ENCODE data around the gene IGF2BP3. TPM values are rescaled to one million over a fixed set of nuclear protein-coding genes. Genes with fewer than 3 reads are reported as not detected.

The IGF2BP3 gene
- total and polyA plus RNA-seq, 2 donors (not counting 3 experiments of a cell fraction or from before 2014, with no cell fraction given) = 41.2 to 111 TPM

DNA sequence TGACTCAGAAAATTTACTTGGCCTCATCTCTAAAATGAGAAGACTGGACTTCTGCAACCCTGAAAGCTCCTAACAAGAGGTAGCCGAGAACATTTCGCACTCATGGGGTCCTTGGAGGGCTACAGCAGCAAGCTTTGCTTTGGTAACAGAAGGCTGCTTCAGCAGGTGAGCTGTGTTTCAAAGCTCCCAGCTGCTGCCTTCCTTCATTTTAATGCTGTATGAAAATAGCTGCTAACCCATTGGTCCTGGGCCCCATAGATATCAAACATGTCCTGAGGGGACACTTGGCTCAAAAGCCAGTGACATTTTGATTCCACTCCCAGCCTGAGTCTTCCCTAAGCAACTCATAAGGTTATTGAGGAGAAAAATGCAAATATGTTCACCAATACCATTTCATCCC is 185.4 kb downstream of the IGF2BP3 start:
- TF ChIP-seq MYC (IDR thresholded peaks at IDR 0.05; ENCODE audit: low read depth, low read length) (no peak), POLR2A (IDR thresholded peaks at IDR 0.05; ENCODE audit: low read depth, low read length) (no peak), FOS (IDR thresholded peaks at IDR 0.05; ENCODE audit: borderline replicate concordance, insufficient read depth, low read length) (no peak), POLR2AphosphoS5 (IDR thresholded peaks at IDR 0.05; ENCODE audit: insufficient read depth, low read depth, low read length) (no peak)
- TF ChIP-seq, protein P1, sequence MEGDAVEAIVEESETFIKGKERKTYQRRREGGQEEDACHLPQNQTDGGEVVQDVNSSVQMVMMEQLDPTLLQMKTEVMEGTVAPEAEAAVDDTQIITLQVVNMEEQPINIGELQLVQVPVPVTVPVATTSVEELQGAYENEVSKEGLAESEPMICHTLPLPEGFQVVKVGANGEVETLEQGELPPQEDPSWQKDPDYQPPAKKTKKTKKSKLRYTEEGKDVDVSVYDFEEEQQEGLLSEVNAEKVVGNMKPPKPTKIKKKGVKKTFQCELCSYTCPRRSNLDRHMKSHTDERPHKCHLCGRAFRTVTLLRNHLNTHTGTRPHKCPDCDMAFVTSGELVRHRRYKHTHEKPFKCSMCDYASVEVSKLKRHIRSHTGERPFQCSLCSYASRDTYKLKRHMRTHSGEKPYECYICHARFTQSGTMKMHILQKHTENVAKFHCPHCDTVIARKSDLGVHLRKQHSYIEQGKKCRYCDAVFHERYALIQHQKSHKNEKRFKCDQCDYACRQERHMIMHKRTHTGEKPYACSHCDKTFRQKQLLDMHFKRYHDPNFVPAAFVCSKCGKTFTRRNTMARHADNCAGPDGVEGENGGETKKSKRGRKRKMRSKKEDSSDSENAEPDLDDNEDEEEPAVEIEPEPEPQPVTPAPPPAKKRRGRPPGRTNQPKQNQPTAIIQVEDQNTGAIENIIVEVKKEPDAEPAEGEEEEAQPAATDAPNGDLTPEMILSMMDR (IDR thresholded peaks at IDR 0.05; ENCODE audit: extremely low read depth in 1 of 2, insufficient read depth in 1 of 2, low read depth in 1 of 2, low read length in 2 of 2) = no peak
- TF ChIP-seq, protein P2, sequence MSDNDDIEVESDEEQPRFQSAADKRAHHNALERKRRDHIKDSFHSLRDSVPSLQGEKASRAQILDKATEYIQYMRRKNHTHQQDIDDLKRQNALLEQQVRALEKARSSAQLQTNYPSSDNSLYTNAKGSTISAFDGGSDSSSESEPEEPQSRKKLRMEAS (IDR thresholded peaks at IDR 0.05; ENCODE audit: insufficient read depth, insufficient read length) = no peak
- no peaks in the 10 kb centered on the region for H3K9me3 ChIP-seq (replicated peaks; ENCODE audit: control insufficient read depth, insufficient read depth, low read length)
- H3K36me3 ChIP-seq (ENCODE audit: control insufficient read depth in 2 of 2, extremely low read depth in 1 of 2, insufficient read depth in 2 of 2, low read length in 2 of 2) = no peaks in the 10 kb centered on the region
- FAIRE-seq (no peak), DNase-seq (ENCODE audit: low read depth, low spot score) (no peak)
- H3K9me1 ChIP-seq (replicated peaks; ENCODE audit: control insufficient read depth, extremely low read depth, insufficient read depth, low read length) = no peaks in the 10 kb centered on the region
- H3K27me3 ChIP-seq (ENCODE audit: control insufficient read depth in 2 of 2, insufficient read depth in 2 of 2, low read length in 2 of 2) = no peaks in the 10 kb centered on the region
- H3K79me2 ChIP-seq (ENCODE audit: control insufficient read depth, insufficient read depth, low read length) = no peaks in the 10 kb centered on the region
- no peaks in the 10 kb centered on the region for H4K20me1 ChIP-seq (replicated peaks; ENCODE audit: control insufficient read depth, extremely low read depth, insufficient read depth, low read length)
- no peak overlapping the region for H3K4me2 ChIP-seq (ENCODE audit: insufficient read depth, low read length)
- CTCF ChIA-PET = interaction anchor here (1.2 kb wide), 1 partner anchor 31 kb away, joined by 3 read pairs; no protein-coding TSS in a partner anchor
- H2AFZ ChIP-seq (ENCODE audit: low read depth, low read length) = no peak overlapping the region
- no peak overlapping the region for H3K4me3 ChIP-seq (replicated peaks in 1 of 3; ENCODE audit: insufficient read depth in 1 of 3, low read depth in 1 of 3, low read length in 3 of 3)
- H3K9ac ChIP-seq (replicated peaks; ENCODE audit: extremely low read depth, insufficient read depth, low read length) = no peak overlapping the region
- POLR2A ChIA-PET = no interaction called here
- no TSS peak for BruUV-seq (replicated peaks)
- no peak overlapping the region for H3K27ac ChIP-seq (ENCODE audit: insufficient read depth, low read depth, low read length)
- intact Hi-C loops (cut with micrococcal nuclease) = no loop called here
- no peaks in the 10 kb centered on the region for H3K4me1 ChIP-seq (ENCODE audit: control insufficient read depth, extremely low read depth, insufficient read depth, low read length)
- dilution Hi-C loops (cut with MboI; ENCODE audit: extremely low pct_ligation_motif_present, low sequenced_read_pairs) = loop anchor here (25.0 kb wide), 1 partner anchor 227 kb away; no protein-coding TSS in a partner anchor

All from endothelial cell of umbilical vein (primary cell).